PC-3 (cell line): Measurements from ENCODE around the gene ADGRG1.

Source experiments
- CTCF ChIP-seq: fragments of 300-600 bp; sonication (generic); conservative IDR thresholded peaks from 2 replicates; pipeline ENCODE4 v1.5.1; 2017; ENCODE audit warnings: antibody characterized with exemption, low read depth, mild to moderate bottlenecking, low read length
- EZH2 ChIP-seq: fragments of 300-600 bp; sonication (generic); IDR thresholded peaks from one replicate; pipeline ENCODE4 v1.6.1; 2017; ENCODE audit warnings: antibody characterized with exemption, mild to moderate bottlenecking, low read length; ENCODE audit not compliant: unreplicated experiment
- EZH2phosphoT487 ChIP-seq: fragments of 300-600 bp; sonication (generic); IDR thresholded peaks from 2 replicates; pipeline ENCODE4 v1.6.1; 2018; ENCODE audit warnings: mild to moderate bottlenecking, antibody characterized with exemption, low read length, borderline replicate concordance

DNA sequence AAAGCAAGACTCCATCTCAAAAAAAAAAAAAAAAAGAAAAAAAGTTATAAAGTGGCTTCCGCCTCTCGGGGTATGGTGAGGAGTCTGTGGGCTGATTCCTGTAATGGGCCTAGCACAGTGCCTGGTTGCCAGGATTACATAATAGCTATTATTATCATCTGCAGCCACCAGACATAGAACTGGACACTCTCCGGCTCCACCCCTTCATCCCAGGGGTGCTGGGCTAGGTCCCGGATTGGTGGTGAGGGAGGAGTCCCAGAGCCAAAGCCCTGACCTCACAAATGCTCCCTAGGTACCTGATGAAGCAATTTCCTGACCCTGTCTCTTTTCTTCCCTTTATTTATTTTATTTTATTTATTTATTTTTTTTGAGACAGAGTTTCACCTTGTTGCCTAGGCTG is 11.6 kb upstream of the ADGRG1 start:
- no peak for TF ChIP-seq EZH2
- TF ChIP-seq CTCF, result no peak
- TF ChIP-seq EZH2phosphoT487, result no peak
